GM21723 (cell line): ENCODE data around the gene MAP4K1.

Experiments
- ATAC-seq: cut with Tn5 transposase; IDR thresholded peaks from one replicate; pipeline ENCODE4 v1.9.1; 2021; ENCODE audit warnings: mild to moderate bottlenecking, moderate library complexity; ENCODE audit not compliant: unreplicated experiment

Gene MAP4K1

GRCh38 chr19:38549061-38549460 lies 68.7 kb downstream of the MAP4K1 start:
- ATAC-seq: no peak

- no peak for ATAC-seq
These were observed 70.3 kb downstream of the MAP4K1 start for GRCh38 chr19:38547421-38547820.

- ATAC-seq: no peak
These were observed 72.2 kb downstream of the MAP4K1 start for GRCh38 chr19:38545596-38545995.

- no peak for ATAC-seq
These were observed 73.0 kb downstream of the MAP4K1 start for GRCh38 chr19:38544569-38545315.

GRCh38 chr19:38543807-38544568 lies 73.8 kb downstream of the MAP4K1 start:
- ATAC-seq: peak; percentile 65

GRCh38 chr19:38543286-38543806 lies 74.4 kb downstream of the MAP4K1 start:
- ATAC-seq: no peak

- no peak for ATAC-seq
These were observed 75.7 kb downstream of the MAP4K1 start for GRCh38 chr19:38542040-38542439.

GRCh38 chr19:38539751-38540150 lies 78.0 kb downstream of the MAP4K1 start:
- ATAC-seq: no peak

- no peak for ATAC-seq
These were observed 78.8 kb downstream of the MAP4K1 start for GRCh38 chr19:38538793-38539528.

- no peak for ATAC-seq
These were observed 79.4 kb downstream of the MAP4K1 start for GRCh38 chr19:38538386-38538785.
